SK-N-SH (cell line): ENCODE measurements around the gene ARF1. TPM values are rescaled to one million over a fixed set of nuclear protein-coding genes. Genes with fewer than 3 reads are reported as not detected.

Experiments
- CTCF ChIA-PET: fragments of 300-600, 350-600 bp; formaldehyde crosslinking; extraction: SDS; loops from one replicate; lab custom pipeline; 2021; lab: Yijun Ruan, JAX
- POLR2A ChIA-PET: fragments of 350-600 bp; sonication (Branson Sonifier 250); formaldehyde crosslinking; extraction: SDS; loops from one replicate; lab custom pipeline; 2020; ENCODE audit warnings: antibody characterized with exemption, inconsistent platforms; lab: Yijun Ruan, JAX
- DNase-seq: peaks from one replicate; pipeline ENCODE4 v3.0.0; 2012
- H2AFZ ChIP-seq: fragments of 200-600 bp; sonication (generic); 2 replicates; pipeline ENCODE4 v1.8.1; 2016; ENCODE audit warnings: antibody characterized with exemption, mild to moderate bottlenecking, low read depth
- H3F3A ChIP-seq: fragments of 200-600 bp; sonication (generic); replicated peaks from 2 replicates; pipeline ENCODE3; 2016; ENCODE audit warnings: antibody characterized with exemption, mild to moderate bottlenecking; ENCODE audit not compliant: insufficient read depth
- H3K27ac ChIP-seq, 2 experiments: fragments of 200-500 bp in 1 of 2; fragments of 200-600 bp in 1 of 2; sonication (Bioruptor generic) in 1 of 2; sonication (generic), shearing (Covaris generic) in 1 of 2; 2 replicates each; pipeline versions ENCODE4 v1.5.1 to v1.6.1; 2014 to 2016; ENCODE audit warnings: low read depth in 2 of 2, inconsistent platforms in 1 of 2, low read length in 1 of 2, mild to moderate bottlenecking in 1 of 2, mixed read lengths in 1 of 2
- H3K27me3 ChIP-seq: fragments of 200-600 bp; sonication (generic), shearing (Covaris generic); 2 replicates; pipeline ENCODE4 v1.6.1; 2016; ENCODE audit warnings: mixed run types; ENCODE audit not compliant: insufficient read depth
- H3K36me3 ChIP-seq, 2 experiments: fragments of 200-500 bp in 1 of 2; fragments of 200-600 bp in 1 of 2; sonication (Bioruptor generic) in 1 of 2; sonication (generic) in 1 of 2; replicated peaks in 1 of 2; 2 replicates each; pipeline versions ENCODE3 to v1.5.1; 2014 to 2016; ENCODE audit warnings: low read length in 1 of 2, mild to moderate bottlenecking in 1 of 2; ENCODE audit not compliant: insufficient read depth in 2 of 2, control insufficient read depth in 1 of 2
- H3K4me1 ChIP-seq, 2 experiments: fragments of 200-500 bp in 1 of 2; fragments of 200-600 bp in 1 of 2; sonication (Bioruptor generic) in 1 of 2; sonication (generic), shearing (Covaris generic) in 1 of 2; 2 replicates each; pipeline versions ENCODE4 v1.5.1 to v1.6.1; 2014 to 2016; ENCODE audit warnings: low read depth in 1 of 2, low read length in 1 of 2, mixed run types in 1 of 2; ENCODE audit not compliant: insufficient read depth in 2 of 2, control insufficient read depth in 1 of 2
- H3K4me2 ChIP-seq: fragments of 200-600 bp; sonication (generic), shearing (Covaris generic); 2 replicates; pipeline ENCODE4 v1.6.1; 2017; ENCODE audit warnings: mixed run types
- H3K4me3 ChIP-seq, 2 experiments: fragments of 200-500 bp in 1 of 2; fragments of 200-600 bp in 1 of 2; sonication (Bioruptor generic) in 1 of 2; sonication (generic), shearing (Covaris generic) in 1 of 2; 2 replicates each; pipeline versions ENCODE4 v1.5.1 to v1.8.1; 2014 to 2016; ENCODE audit warnings: low read depth in 2 of 2, inconsistent platforms in 1 of 2, low read length in 1 of 2, mild to moderate bottlenecking in 1 of 2, mixed read lengths in 1 of 2, moderate library complexity in 1 of 2
- H3K79me2 ChIP-seq: fragments of 200-600 bp; sonication (generic); 2 replicates; pipeline ENCODE4 v1.8.1; 2017; ENCODE audit warnings: mild to moderate bottlenecking; ENCODE audit not compliant: insufficient read depth
- H3K9ac ChIP-seq: fragments of 200-600 bp; sonication (generic); 2 replicates; pipeline ENCODE4 v1.6.1; 2017; ENCODE audit warnings: mixed run types
- H3K9me2 ChIP-seq: fragments of 200-600 bp; sonication (generic); 2 replicates; pipeline ENCODE4 v1.6.1; 2017; ENCODE audit warnings: mixed run types
- H3K9me3 ChIP-seq: fragments of 200-600 bp; sonication (generic); 2 replicates; pipeline ENCODE4 v1.6.1; 2017; ENCODE audit warnings: mixed run types, mild to moderate bottlenecking, moderate library complexity
- H4K20me1 ChIP-seq: fragments of 200-600 bp; sonication (generic); 2 replicates; pipeline ENCODE4 v1.6.1; 2017; ENCODE audit warnings: mild to moderate bottlenecking, mixed run types; ENCODE audit not compliant: insufficient read depth
- EP300 ChIP-seq, 2 experiments: IDR thresholded peaks; 2 replicates each; pipeline versions ENCODE4 v1.4.0 to v1.6.1; 2012; ENCODE audit warnings: borderline replicate concordance in 1 of 2, low read depth in 1 of 2, low read length in 1 of 2
- EZH2phosphoT487 ChIP-seq: fragments of 200-600 bp; sonication (generic); IDR thresholded peaks from 2 replicates; pipeline ENCODE4 v1.6.1; 2017; ENCODE audit warnings: low read depth, mixed run types, mild to moderate bottlenecking, antibody characterized with exemption, moderate library complexity, borderline replicate concordance
- FOSL2 ChIP-seq: IDR thresholded peaks from 2 replicates; pipeline ENCODE4 v1.4.0; 2012; ENCODE audit warnings: low read depth, mild to moderate bottlenecking, moderate library complexity, borderline replicate concordance
- FOXJ3 ChIP-seq: sonication (generic); formaldehyde crosslinking; IDR thresholded peaks from 2 replicates; pipeline ENCODE4 v1.5.1; 2020; ENCODE audit warnings: mild to moderate bottlenecking, missing genetic modification reagents
- GABPA ChIP-seq: IDR thresholded peaks from 2 replicates; pipeline ENCODE4 v1.4.0; 2012; ENCODE audit warnings: low read depth, mild to moderate bottlenecking
- GATA2 ChIP-seq: sonication (generic); formaldehyde crosslinking; IDR thresholded peaks from 2 replicates; pipeline ENCODE4 v1.5.0; 2020; ENCODE audit warnings: mild to moderate bottlenecking, missing genetic modification reagents
- JUND ChIP-seq: IDR thresholded peaks from 2 replicates; pipeline ENCODE4 v1.4.0; 2012
- MEF2A ChIP-seq: IDR thresholded peaks from 2 replicates; pipeline ENCODE4 v1.4.0; 2012; ENCODE audit warnings: low read depth, borderline replicate concordance
- NFIC ChIP-seq: IDR thresholded peaks from 2 replicates; pipeline ENCODE4 v1.4.0; 2012; ENCODE audit warnings: borderline replicate concordance
- NRF1 ChIP-seq: IDR thresholded peaks from 2 replicates; pipeline ENCODE4 v1.6.1; 2012; ENCODE audit warnings: low read depth, mild to moderate bottlenecking, low read length
- POLR2AphosphoS5 ChIP-seq: IDR thresholded peaks from 2 replicates; pipeline ENCODE4 v1.6.1; 2012; ENCODE audit warnings: low read depth, low read length
- RFX5 ChIP-seq: IDR thresholded peaks from 2 replicates; pipeline ENCODE4 v1.6.1; 2012; ENCODE audit warnings: mild to moderate bottlenecking, improper control_type of control experiment, low read length
- RXRA ChIP-seq: IDR thresholded peaks from 2 replicates; pipeline ENCODE4 v1.4.0; 2012; ENCODE audit warnings: low read depth, mild to moderate bottlenecking, borderline replicate concordance
- SIN3A ChIP-seq: IDR thresholded peaks from 2 replicates; pipeline ENCODE4 v1.6.1; 2012; ENCODE audit warnings: low read depth, mild to moderate bottlenecking, low read length, moderate library complexity, borderline replicate concordance
- SMC3 ChIP-seq: IDR thresholded peaks from 2 replicates; pipeline ENCODE4 v1.6.1; 2012; ENCODE audit warnings: low read depth, low read length, improper control_type of control experiment
- TCF12 ChIP-seq: IDR thresholded peaks from 2 replicates; pipeline ENCODE4 v1.4.0; 2012
- TEAD4 ChIP-seq: IDR thresholded peaks from 2 replicates; pipeline ENCODE4 v1.4.0; 2012; ENCODE audit warnings: mild to moderate bottlenecking, borderline replicate concordance; ENCODE audit not compliant: insufficient read depth
- WGBS: methylation state at CpG from one replicate; pipeline ENCODE4 v1.1.6; 2017; ENCODE audit warnings: low lambda C conversion rate; 5-methylcytosine and 5-hydroxymethylcytosine counted together
- polyA plus RNA-seq, 3 experiments: library from polyadenylated mRNA; depleted of rRNA; stranded (reverse); fragments of >200 nt; gene quantifications; 2 replicates each; pipeline ENCODE4 v1.2.3, GENCODE V29; 2012
- TF ChIP-seq, protein P1 (sequence below): fragments of 150-350 bp; IDR thresholded peaks from 2 replicates; pipeline ENCODE4 v1.6.1; 2016; ENCODE audit warnings: mild to moderate bottlenecking, low read depth, low read length
- TF ChIP-seq, protein P2 (sequence below): IDR thresholded peaks from 2 replicates; pipeline ENCODE4 v1.4.0; 2012; ENCODE audit warnings: low read depth, borderline replicate concordance
- TF ChIP-seq, protein P3 (sequence below): IDR thresholded peaks from 2 replicates; pipeline ENCODE4 v1.6.1; 2012; ENCODE audit warnings: mild to moderate bottlenecking, low read depth, low read length, moderate library complexity
- TF ChIP-seq, protein P4 (sequence below): IDR thresholded peaks from 2 replicates; pipeline ENCODE4 v1.4.0; 2012; ENCODE audit warnings: low read depth

Gene ARF1
- polyA plus RNA-seq, 1 of the 3 experiments (the other 2 are of a cell fraction) = 713 TPM

DNA sequence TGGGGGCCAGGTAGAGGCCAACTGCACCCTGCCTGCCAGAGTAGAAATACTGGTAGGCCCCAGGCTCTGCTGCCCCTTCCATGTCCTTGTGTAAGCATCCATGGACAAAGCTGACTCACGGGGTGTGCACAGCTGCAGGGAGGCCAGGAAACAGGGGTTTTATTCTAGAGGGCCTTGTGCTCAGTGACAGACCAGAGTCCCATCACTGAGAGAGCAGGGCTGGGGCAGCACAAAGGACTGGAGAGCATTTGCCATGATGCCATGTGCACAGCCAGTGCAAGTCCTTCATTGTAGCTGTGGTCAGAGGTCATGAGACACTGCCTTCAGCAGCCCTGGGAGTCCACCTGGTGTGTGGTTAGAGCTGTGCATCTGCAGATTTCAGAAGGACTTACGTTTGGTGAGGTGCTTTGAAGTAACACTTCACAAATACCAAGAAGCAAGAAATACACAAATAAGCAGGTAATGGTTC lies 8.1 kb downstream of the ARF1 start:
- Histone ChIP-seq H3K4me1 (peaks cover 5 to 29% of the 10 kb centered on the region in 2 experiments; a peak in 2 of 4 replicates), H4K20me1 (peaks cover 100% of the 10 kb centered on the region), H3K27ac (no peak overlapping the region), H3K9ac (no peak overlapping the region), H3K4me3 (no peak overlapping the region), H3K79me2 (peaks cover 100% of the 10 kb centered on the region), H3K27me3 (no peaks in the 10 kb centered on the region), H3K9me3 (no peaks in the 10 kb centered on the region), H3K9me2 (no peaks in the 10 kb centered on the region), H3K4me2 (no peak overlapping the region), H2AFZ (no peak overlapping the region), H3F3A (peaks cover 14% of the 10 kb centered on the region), H3K36me3 (peaks cover 30 to 42% of the 10 kb centered on the region in 2 experiments)
- ChIA-PET CTCF (interaction anchor here (1.2 kb wide), 1 partner anchor 9 kb away, joined by 4 read pairs; no protein-coding TSS in a partner anchor), POLR2A (no interaction called here)
- 72% methylated on average over 2 of the region's 2 CpGs for WGBS
- TF ChIP-seq RXRA = no peak
- TF ChIP-seq, protein P1, sequence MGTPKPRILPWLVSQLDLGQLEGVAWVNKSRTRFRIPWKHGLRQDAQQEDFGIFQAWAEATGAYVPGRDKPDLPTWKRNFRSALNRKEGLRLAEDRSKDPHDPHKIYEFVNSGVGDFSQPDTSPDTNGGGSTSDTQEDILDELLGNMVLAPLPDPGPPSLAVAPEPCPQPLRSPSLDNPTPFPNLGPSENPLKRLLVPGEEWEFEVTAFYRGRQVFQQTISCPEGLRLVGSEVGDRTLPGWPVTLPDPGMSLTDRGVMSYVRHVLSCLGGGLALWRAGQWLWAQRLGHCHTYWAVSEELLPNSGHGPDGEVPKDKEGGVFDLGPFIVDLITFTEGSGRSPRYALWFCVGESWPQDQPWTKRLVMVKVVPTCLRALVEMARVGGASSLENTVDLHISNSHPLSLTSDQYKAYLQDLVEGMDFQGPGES = no peak
- no peak for TF ChIP-seq TEAD4
- no peak for TF ChIP-seq JUND
- TF ChIP-seq EZH2phosphoT487 = no peak
- TF ChIP-seq GATA2 = no peak
- TF ChIP-seq, protein P2, sequence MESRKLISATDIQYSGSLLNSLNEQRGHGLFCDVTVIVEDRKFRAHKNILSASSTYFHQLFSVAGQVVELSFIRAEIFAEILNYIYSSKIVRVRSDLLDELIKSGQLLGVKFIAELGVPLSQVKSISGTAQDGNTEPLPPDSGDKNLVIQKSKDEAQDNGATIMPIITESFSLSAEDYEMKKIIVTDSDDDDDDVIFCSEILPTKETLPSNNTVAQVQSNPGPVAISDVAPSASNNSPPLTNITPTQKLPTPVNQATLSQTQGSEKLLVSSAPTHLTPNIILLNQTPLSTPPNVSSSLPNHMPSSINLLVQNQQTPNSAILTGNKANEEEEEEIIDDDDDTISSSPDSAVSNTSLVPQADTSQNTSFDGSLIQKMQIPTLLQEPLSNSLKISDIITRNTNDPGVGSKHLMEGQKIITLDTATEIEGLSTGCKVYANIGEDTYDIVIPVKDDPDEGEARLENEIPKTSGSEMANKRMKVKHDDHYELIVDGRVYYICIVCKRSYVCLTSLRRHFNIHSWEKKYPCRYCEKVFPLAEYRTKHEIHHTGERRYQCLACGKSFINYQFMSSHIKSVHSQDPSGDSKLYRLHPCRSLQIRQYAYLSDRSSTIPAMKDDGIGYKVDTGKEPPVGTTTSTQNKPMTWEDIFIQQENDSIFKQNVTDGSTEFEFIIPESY = no peak
- TF ChIP-seq EP300 (IDR thresholded peaks at IDR 0.05; ENCODE audit: borderline replicate concordance in 1 of 2, low read depth in 1 of 2, low read length in 1 of 2) = no peak
- TF ChIP-seq RFX5 = no peak
- TF ChIP-seq MEF2A = no peak
- no peak for TF ChIP-seq TCF12
- no peak for TF ChIP-seq FOSL2
- TF ChIP-seq POLR2AphosphoS5 = no peak
- no peak for TF ChIP-seq FOXJ3 (CRISPR knock-in tag)
- TF ChIP-seq SMC3 = no peak
- TF ChIP-seq GABPA = no peak
- no peak for DNase-seq

DNA sequence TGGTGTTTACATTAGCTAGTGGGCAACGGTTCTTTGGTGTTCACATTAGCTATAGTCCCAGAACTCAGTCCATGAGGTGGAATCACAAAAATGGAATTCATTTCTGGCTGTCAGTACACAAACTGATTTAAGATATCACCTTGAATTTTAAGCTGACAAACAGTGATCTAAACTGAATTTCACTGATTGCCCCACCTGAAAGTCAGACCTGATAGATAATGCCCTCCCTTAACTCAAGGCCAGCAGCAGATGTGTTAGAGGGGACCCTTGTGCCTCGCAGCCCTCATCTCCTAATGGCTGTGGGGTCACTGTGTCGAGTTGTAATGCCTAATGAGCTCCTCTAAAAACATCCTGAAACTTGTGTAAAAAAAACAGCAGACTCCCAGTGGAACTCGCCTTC lies 8.6 kb downstream of the ARF1 start:
- Histone ChIP-seq H3K79me2 (peaks cover 100% of the 10 kb centered on the region), H3K27ac (no peak overlapping the region), H3K4me3 (no peak overlapping the region), H2AFZ (no peak overlapping the region), H3K9me2 (no peaks in the 10 kb centered on the region), H3K4me2 (no peak overlapping the region), H3K4me1 (peaks cover 5 to 26% of the 10 kb centered on the region in 2 experiments; a peak in 2 of 4 replicates), H3K36me3 (peaks cover 34 to 42% of the 10 kb centered on the region in 2 experiments), H3K9ac (no peak overlapping the region), H4K20me1 (peaks cover 100% of the 10 kb centered on the region), H3K27me3 (no peaks in the 10 kb centered on the region), H3F3A (peaks cover 14% of the 10 kb centered on the region), H3K9me3 (no peaks in the 10 kb centered on the region)
- ChIA-PET POLR2A (no interaction called here), CTCF (interaction anchor here (0.6 to 1.2 kb wide), 2 partner anchors 9 to 72 kb away, joined by 3 to 4 read pairs; no protein-coding TSS in a partner anchor)
- DNase-seq = no peak
- 72% methylated on average over 4 of the region's 4 CpGs for WGBS
- TF ChIP-seq POLR2AphosphoS5 (no peak), SIN3A (no peak), RXRA (no peak), GATA2 (no peak), NFIC (no peak), NRF1 (no peak), EZH2phosphoT487 (no peak), FOXJ3 (CRISPR knock-in tag) (no peak)
- TF ChIP-seq, protein P3, sequence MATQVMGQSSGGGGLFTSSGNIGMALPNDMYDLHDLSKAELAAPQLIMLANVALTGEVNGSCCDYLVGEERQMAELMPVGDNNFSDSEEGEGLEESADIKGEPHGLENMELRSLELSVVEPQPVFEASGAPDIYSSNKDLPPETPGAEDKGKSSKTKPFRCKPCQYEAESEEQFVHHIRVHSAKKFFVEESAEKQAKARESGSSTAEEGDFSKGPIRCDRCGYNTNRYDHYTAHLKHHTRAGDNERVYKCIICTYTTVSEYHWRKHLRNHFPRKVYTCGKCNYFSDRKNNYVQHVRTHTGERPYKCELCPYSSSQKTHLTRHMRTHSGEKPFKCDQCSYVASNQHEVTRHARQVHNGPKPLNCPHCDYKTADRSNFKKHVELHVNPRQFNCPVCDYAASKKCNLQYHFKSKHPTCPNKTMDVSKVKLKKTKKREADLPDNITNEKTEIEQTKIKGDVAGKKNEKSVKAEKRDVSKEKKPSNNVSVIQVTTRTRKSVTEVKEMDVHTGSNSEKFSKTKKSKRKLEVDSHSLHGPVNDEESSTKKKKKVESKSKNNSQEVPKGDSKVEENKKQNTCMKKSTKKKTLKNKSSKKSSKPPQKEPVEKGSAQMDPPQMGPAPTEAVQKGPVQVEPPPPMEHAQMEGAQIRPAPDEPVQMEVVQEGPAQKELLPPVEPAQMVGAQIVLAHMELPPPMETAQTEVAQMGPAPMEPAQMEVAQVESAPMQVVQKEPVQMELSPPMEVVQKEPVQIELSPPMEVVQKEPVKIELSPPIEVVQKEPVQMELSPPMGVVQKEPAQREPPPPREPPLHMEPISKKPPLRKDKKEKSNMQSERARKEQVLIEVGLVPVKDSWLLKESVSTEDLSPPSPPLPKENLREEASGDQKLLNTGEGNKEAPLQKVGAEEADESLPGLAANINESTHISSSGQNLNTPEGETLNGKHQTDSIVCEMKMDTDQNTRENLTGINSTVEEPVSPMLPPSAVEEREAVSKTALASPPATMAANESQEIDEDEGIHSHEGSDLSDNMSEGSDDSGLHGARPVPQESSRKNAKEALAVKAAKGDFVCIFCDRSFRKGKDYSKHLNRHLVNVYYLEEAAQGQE = no peak
- TF ChIP-seq, protein P4, sequence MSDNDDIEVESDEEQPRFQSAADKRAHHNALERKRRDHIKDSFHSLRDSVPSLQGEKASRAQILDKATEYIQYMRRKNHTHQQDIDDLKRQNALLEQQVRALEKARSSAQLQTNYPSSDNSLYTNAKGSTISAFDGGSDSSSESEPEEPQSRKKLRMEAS = no peak
